Measurements from ENCODE around the gene EPHX1.
"Not testable (repeated sequence)": the region's sequence is repeated elsewhere in the genome, so short reads cannot be mapped to it uniquely, and the experiment has no call there.

DNA sequence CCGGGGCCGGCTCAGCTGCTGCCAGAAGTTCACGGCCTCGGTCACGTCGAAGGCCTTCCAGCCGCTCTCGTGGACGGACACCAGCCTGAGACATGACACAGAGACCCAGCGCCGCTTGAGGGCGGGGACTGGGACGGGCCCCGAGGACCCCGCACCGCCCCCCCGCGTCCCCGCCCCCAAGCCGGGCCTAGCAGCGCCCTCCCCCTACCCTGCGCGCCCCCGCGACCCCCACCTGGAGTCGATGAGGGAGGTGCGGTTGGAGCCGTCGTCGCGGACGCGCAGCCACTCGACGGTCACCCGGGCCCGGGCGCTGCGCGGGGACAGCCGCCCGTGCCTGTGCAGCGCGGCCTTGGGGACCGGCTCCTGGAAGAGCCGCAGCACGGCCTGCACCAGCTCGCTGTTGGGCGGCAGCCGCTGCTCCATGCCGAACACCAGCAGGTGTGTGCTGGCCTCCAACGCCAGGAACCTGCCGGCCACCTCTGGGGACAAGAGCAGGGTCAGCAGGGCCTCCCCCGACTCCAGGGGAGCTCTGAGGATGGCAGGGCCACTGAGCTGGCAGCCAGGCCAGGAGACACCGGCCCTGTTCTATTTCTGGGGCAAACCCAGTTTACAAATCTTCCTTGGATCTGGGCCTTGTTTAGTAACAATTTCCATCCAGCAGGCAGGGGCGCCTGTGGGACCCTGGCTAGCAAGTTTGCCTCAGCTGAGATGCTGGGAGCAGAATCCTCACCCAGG lies 77.8 kb downstream of the EPHX1 start:
- TF ChIP-seq, protein P1, sequence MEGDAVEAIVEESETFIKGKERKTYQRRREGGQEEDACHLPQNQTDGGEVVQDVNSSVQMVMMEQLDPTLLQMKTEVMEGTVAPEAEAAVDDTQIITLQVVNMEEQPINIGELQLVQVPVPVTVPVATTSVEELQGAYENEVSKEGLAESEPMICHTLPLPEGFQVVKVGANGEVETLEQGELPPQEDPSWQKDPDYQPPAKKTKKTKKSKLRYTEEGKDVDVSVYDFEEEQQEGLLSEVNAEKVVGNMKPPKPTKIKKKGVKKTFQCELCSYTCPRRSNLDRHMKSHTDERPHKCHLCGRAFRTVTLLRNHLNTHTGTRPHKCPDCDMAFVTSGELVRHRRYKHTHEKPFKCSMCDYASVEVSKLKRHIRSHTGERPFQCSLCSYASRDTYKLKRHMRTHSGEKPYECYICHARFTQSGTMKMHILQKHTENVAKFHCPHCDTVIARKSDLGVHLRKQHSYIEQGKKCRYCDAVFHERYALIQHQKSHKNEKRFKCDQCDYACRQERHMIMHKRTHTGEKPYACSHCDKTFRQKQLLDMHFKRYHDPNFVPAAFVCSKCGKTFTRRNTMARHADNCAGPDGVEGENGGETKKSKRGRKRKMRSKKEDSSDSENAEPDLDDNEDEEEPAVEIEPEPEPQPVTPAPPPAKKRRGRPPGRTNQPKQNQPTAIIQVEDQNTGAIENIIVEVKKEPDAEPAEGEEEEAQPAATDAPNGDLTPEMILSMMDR (conservative IDR thresholded peaks at IDR 0.05; ENCODE audit: low read depth, low read length) = not testable (repeated sequence)
- TF ChIP-seq EZH2 (IDR thresholded peaks at IDR 0.05; ENCODE audit: low read length, unreplicated experiment) = not testable (repeated sequence)
